SKM-1 (cell line): ENCODE results near the gene TBC1D3.
"Not testable (repeated sequence)": the region's sequence is repeated elsewhere in the genome, so short reads cannot be mapped to it uniquely, and the experiment has no call there.

Source experiments
- DNase-seq: peaks from one replicate; lab custom pipeline; 2025; ENCODE audit not compliant: unreplicated experiment; lab: John Stamatoyannopoulos, UW

The TBC1D3 gene

DNA sequence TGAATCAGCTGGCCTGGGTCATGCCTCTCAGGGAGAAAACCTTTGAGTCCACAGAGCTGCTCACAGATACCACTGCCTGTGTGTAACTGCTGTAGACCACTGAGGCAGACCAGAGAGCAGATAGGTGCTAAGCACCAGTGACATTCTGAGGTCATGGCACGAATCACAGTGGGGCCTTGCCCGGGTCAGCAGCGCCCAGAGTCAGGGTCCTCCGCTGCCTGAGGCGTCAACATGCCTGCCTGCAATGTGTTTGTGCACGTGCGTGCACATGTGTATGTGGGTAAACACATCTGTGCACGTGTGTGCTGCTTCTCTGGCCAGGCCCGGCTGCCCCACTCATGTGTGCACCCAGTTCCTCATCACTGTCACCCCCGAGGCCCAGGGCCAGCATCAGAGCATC, at the start of gene TBC1D3:
TSS of gene TBC1D3 (minus strand) at position 101 of the 400 bp plus-strand sequence. CDS start 1,526 bp downstream, outside the sequence.
- DNase-seq, result not testable (repeated sequence)

DNA sequence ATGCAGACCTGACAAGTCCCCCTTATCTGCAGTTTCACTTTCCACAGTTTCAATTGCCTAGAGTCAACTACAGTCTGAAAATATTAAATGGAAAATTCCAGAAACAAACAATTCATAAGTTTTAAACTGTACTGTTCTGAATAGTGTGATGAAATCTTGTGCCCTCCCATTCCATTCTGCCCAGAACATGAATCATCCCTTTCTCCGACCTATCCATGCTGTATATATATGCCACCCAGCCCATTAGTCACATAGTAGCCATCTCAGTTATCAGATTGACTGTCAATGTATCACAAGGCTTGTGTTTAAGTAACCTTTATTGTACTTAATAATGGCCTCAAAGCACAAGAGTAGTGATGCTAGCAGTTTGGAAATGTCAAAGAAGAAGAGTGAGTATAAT, 40.4 kb upstream of the TBC1D3 start:
- DNase-seq, result not testable (repeated sequence)

- DNase-seq, result not testable (repeated sequence)
Measured at GRCh38 chr17:38225844-38226495, 33.6 kb upstream of the TBC1D3 start.

GRCh38 chr17:38220867-38221266, 28.5 kb upstream of the TBC1D3 start:
- DNase-seq, result not testable (repeated sequence)

- not testable (repeated sequence) for DNase-seq
Measured at GRCh38 chr17:38200271-38200670, 7.9 kb upstream of the TBC1D3 start.

- not testable (repeated sequence) for DNase-seq
Measured at GRCh38 chr17:38134860-38135259, 57.5 kb downstream of the TBC1D3 start.
